HCT116 (cell line): ENCODE results near the gene MTRFR. TPM values are rescaled to one million over a fixed set of nuclear protein-coding genes. Genes with fewer than 3 reads are reported as not detected.

Experiments
- ATAC-seq: fragments of 200-7000 bp; cut with Tn5 transposase; 2 replicates; pipeline ENCODE4 v1.9.1; 2020; ENCODE audit warnings: mild to moderate bottlenecking, moderate library complexity
- BruUV-seq: library from RNA; stranded (reverse); fragments of 400-500 nt; replicated peaks from 2 replicates; lab custom pipeline; 2021; lab: Mats Ljungman, UMichigan
- CTCF ChIA-PET: fragments of 300-600 bp; sonication (Branson Sonifier 250); formaldehyde crosslinking; loops from one replicate; lab custom pipeline; 2021; ENCODE audit warnings: antibody characterized with exemption; lab: Charles Lee
- POLR2A ChIA-PET: fragments of 300-600, 350-600 bp; sonication (Branson Sonifier 250); formaldehyde crosslinking; loops from one replicate; lab custom pipeline; 2021; ENCODE audit warnings: antibody characterized with exemption; lab: Charles Lee
- RAD21 ChIA-PET, 2 experiments: fragments of 300-600 bp; sonication (Branson Sonifier 250); formaldehyde crosslinking; loops; one replicate each; lab custom pipeline; 2023; ENCODE audit warnings: low total read pairs in 2 of 2; ENCODE audit not compliant: uncharacterized antibody in 2 of 2, unreplicated experiment in 2 of 2, low non-redundant PET in 1 of 2; lab: Charles Lee
- DNase-seq: peaks from one replicate; pipeline ENCODE4 v3.0.0-alpha.2; 2010; ENCODE audit warnings: low read depth, low spot score
- H2AFZ ChIP-seq: fragments of 200-600 bp; shearing (Covaris generic), sonication (generic); 2 replicates; pipeline ENCODE4 v1.6.1; 2017; ENCODE audit warnings: low read depth, mixed run types, mixed read lengths, antibody characterized with exemption, low read length; ENCODE audit not compliant: poor library complexity, severe bottlenecking
- H3K27ac ChIP-seq: 2 replicates; pipeline ENCODE4 v1.5.1; 2012; ENCODE audit warnings: low read depth, low read length
- H3K27me3 ChIP-seq: fragments of 200-600 bp; sonication (generic); 2 replicates; pipeline ENCODE4 v1.6.1; 2016; ENCODE audit warnings: mixed run types, low read length, mixed read lengths; ENCODE audit not compliant: insufficient read depth
- H3K36me3 ChIP-seq, 2 experiments: fragments of 200-500 bp in 1 of 2; fragments of 200-600 bp in 1 of 2; sonication (Bioruptor generic) in 1 of 2; sonication (generic) in 1 of 2; 2 replicates each; pipeline versions ENCODE4 v1.5.1 to v1.6.1; 2014 to 2016; ENCODE audit warnings: low read length in 2 of 2, inconsistent platforms in 1 of 2, mixed read lengths in 1 of 2, mixed run types in 1 of 2; ENCODE audit not compliant: insufficient read depth in 2 of 2, control insufficient read depth in 1 of 2
- H3K4me1 ChIP-seq, 2 experiments: fragments of 200-600 bp in 1 of 2; sonication (generic) in 1 of 2; 2 replicates each; pipeline versions ENCODE4 v1.5.1 to v1.6.1; 2012 to 2017; ENCODE audit warnings: low read length in 2 of 2, inconsistent platforms in 1 of 2, mild to moderate bottlenecking in 1 of 2, mixed read lengths in 1 of 2, mixed run types in 1 of 2, moderate library complexity in 1 of 2; ENCODE audit not compliant: insufficient read depth in 2 of 2, control insufficient read depth in 1 of 2
- H3K4me2 ChIP-seq: fragments of 200-600 bp; sonication (generic); 2 replicates; pipeline ENCODE4 v1.6.1; 2017; ENCODE audit warnings: mixed run types, low read length, mixed read lengths
- H3K4me3 ChIP-seq, 2 experiments: fragments of 200-600 bp in 1 of 2; sonication (generic) in 1 of 2; replicated peaks in 1 of 2; 2 replicates each; pipeline ENCODE4 v1.5.1; 2011 to 2016; ENCODE audit warnings: low read length in 2 of 2, control low read depth in 1 of 2, low read depth in 1 of 2, mild to moderate bottlenecking in 1 of 2, mixed read lengths in 1 of 2, mixed run types in 1 of 2
- H3K79me2 ChIP-seq: fragments of 200-600 bp; sonication (generic); 2 replicates; pipeline ENCODE4 v1.6.1; 2017; ENCODE audit warnings: mild to moderate bottlenecking, mixed run types, low read length, moderate library complexity, mixed read lengths; ENCODE audit not compliant: insufficient read depth
- H3K9ac ChIP-seq: fragments of 200-600 bp; sonication (generic); 2 replicates; pipeline ENCODE4 v1.6.1; 2016; ENCODE audit warnings: low read length, mixed read lengths
- H3K9me2 ChIP-seq: fragments of 200-600 bp; sonication (generic), shearing (Covaris generic); 2 replicates; pipeline ENCODE4 v1.6.1; 2017; ENCODE audit warnings: mixed run types, mild to moderate bottlenecking, moderate library complexity; ENCODE audit not compliant: insufficient read depth
- H3K9me3 ChIP-seq, 2 experiments: fragments of 200-500 bp in 1 of 2; fragments of 200-600 bp in 1 of 2; sonication (Bioruptor generic) in 1 of 2; sonication (generic) in 1 of 2; 2 replicates each; pipeline ENCODE4 v1.6.1; 2014 to 2017; ENCODE audit warnings: low read length in 2 of 2, mixed read lengths in 2 of 2, inconsistent platforms in 1 of 2, low read depth in 1 of 2, mild to moderate bottlenecking in 1 of 2, mixed run types in 1 of 2, moderate library complexity in 1 of 2; ENCODE audit not compliant: control insufficient read depth in 1 of 2, insufficient read depth in 1 of 2
- H4K20me1 ChIP-seq: fragments of 200-600 bp; sonication (generic), shearing (Covaris generic); 2 replicates; pipeline ENCODE4 v1.6.1; 2017; ENCODE audit warnings: mixed run types, mild to moderate bottlenecking, moderate library complexity; ENCODE audit not compliant: insufficient read depth
- CBX3 ChIP-seq: IDR thresholded peaks from 2 replicates; pipeline ENCODE4 v1.6.1; 2012; ENCODE audit warnings: low read depth
- EZH2 ChIP-seq: fragments of 200-600 bp; sonication (generic); IDR thresholded peaks from 2 replicates; pipeline ENCODE4 v1.6.1; 2017; ENCODE audit warnings: antibody characterized with exemption, mixed run types
- EZH2phosphoT487 ChIP-seq: fragments of 200-600 bp; IDR thresholded peaks from 2 replicates; pipeline ENCODE4 v1.6.1; 2018; ENCODE audit warnings: antibody characterized with exemption, borderline replicate concordance
- JUND ChIP-seq: IDR thresholded peaks from 2 replicates; pipeline ENCODE4 v1.6.1; 2012
- POLR2A ChIP-seq: IDR thresholded peaks from 2 replicates; pipeline ENCODE4 v1.7.0; 2011; ENCODE audit warnings: borderline replicate concordance; ENCODE audit not compliant: insufficient read depth, insufficient read length; ENCODE audit errors: extremely low read depth
- POLR2AphosphoS5 ChIP-seq: IDR thresholded peaks from 2 replicates; pipeline ENCODE4 v1.6.1; 2011; ENCODE audit warnings: mild to moderate bottlenecking, low read depth, low read length, moderate library complexity
- RAD21 ChIP-seq: IDR thresholded peaks from 2 replicates; pipeline ENCODE4 v1.6.1; 2012; ENCODE audit warnings: low read depth, mild to moderate bottlenecking
- SRF ChIP-seq: IDR thresholded peaks from 2 replicates; pipeline ENCODE4 v1.6.1; 2012; ENCODE audit warnings: low read depth
- ZNF274 ChIP-seq: fragments of 200-500 bp; sonication (Bioruptor generic); IDR thresholded peaks from 2 replicates; pipeline ENCODE4 v1.6.1; 2014; ENCODE audit warnings: mild to moderate bottlenecking, low read depth, low read length, inconsistent platforms
- intact Hi-C: fragments of 100-400 bp; cut with micrococcal nuclease; formaldehyde crosslinking; loops from 2 replicates; pipeline ENCODE4 v1.10.0; 2022
- total RNA-seq: library from RNA; stranded (reverse); gene quantifications from one replicate; pipeline ENCODE4 v1.2.1, GENCODE V29; 2021; ENCODE audit not compliant: unreplicated experiment
- TF ChIP-seq, protein P1 (sequence below): IDR thresholded peaks from 2 replicates; pipeline ENCODE4 v1.6.1; 2012

Gene MTRFR
- total RNA-seq, 1 experiment from 2014 or later: 27.0 TPM

DNA sequence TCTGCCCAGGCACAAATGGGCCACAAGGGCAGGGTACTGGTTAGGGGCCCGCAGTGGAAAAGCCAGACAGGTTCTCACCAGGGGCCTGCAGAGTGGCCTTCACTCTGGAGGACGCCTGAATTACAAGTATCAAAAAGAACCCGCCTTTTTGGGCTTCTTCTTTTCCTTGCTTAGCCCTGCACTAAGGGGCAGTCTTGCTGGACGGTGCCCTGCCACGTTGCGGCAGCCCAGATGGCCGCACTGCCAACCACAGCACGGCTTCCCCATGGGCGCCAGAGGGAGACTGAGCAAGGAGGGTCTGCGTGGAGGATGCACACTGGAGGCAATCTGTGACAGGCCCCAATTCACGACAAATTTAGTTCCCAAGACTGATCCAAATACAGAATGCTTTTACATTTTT is 56.7 kb downstream of the MTRFR start:
- CTCF ChIA-PET: no interaction called here

DNA sequence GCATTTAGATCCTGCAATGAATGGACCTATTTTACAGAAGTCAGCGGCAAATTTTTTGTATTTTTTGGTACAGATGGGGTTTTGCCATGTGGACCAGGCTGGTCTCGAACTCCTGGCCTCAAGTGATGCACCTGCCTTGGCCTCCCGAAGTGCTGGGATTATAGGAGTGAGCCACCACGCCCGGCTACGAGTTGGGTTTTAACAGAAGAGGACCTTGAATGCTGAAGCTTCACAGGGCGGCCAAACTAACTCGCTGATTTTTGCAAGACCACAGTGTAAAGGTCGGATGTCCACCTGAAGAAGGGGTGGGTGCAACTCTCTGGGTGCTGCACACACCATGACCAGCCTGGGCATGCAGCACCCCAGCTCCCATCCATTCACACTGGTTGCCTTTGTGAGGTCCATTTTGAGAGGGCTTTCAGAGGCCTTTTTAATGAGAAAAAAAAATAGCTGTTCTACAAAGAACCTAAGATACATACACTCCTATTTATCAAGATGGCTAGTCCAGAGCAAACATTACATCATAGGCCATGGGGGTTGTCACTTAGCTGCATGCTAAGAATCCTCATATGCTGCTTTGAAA is 60.0 kb downstream of the MTRFR start:
- 0 out of 2 replicates have a peak, but pooled peaks cover 4% of the 10 kb centered on the region for H4K20me1 ChIP-seq
- no peak overlapping the region for H3K4me3 ChIP-seq
- no peak overlapping the region for H2AFZ ChIP-seq
- peaks cover 46 to 54% of the 10 kb centered on the region in 2 experiments for H3K36me3 ChIP-seq
- no peaks in the 10 kb centered on the region for H3K9me3 ChIP-seq
- DNase-seq: no peak
- ChIA-PET POLR2A (no interaction called here), RAD21 (no interaction called here), CTCF (no interaction called here)
- H3K79me2 ChIP-seq: no peaks in the 10 kb centered on the region; the same call in 1 of the 2 replicates
- no peak overlapping the region for H3K4me2 ChIP-seq
- H3K27me3 ChIP-seq: no peaks in the 10 kb centered on the region
- BruUV-seq: no TSS peak
- H3K27ac ChIP-seq: no peak overlapping the region
- no peak for TF ChIP-seq CBX3
- no peak for TF ChIP-seq SRF
- TF ChIP-seq ZNF274: no peak
- TF ChIP-seq JUND: no peak
- TF ChIP-seq, all 23 proteins: peak for 0
- intact Hi-C loops: loop anchor here (5.0 kb wide), 1 partner anchor 34 kb away; no protein-coding TSS in a partner anchor
- H3K9me2 ChIP-seq: no peaks in the 10 kb centered on the region
- ATAC-seq: no peak
- H3K9ac ChIP-seq: no peak overlapping the region
- 0 out of 4 replicates have a peak, but pooled peaks cover 0 to 2% of the 10 kb centered on the region in 2 experiments for H3K4me1 ChIP-seq

More for the DNA sequence above, 56.7 kb downstream of the MTRFR start:
- H3K9me3 ChIP-seq: no peaks in the 10 kb centered on the region
- no peaks in the 10 kb centered on the region for H3K9me2 ChIP-seq
- TF ChIP-seq POLR2AphosphoS5: no peak
- TF ChIP-seq, protein P1, sequence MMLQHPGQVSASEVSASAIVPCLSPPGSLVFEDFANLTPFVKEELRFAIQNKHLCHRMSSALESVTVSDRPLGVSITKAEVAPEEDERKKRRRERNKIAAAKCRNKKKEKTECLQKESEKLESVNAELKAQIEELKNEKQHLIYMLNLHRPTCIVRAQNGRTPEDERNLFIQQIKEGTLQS: no peak
- TF ChIP-seq EZH2phosphoT487: no peak
- no peak for TF ChIP-seq EZH2
- TF ChIP-seq ZNF274: no peak
- TF ChIP-seq RAD21: no peak
- TF ChIP-seq CBX3: no peak
- TF ChIP-seq POLR2A: no peak
- TF ChIP-seq, all 23 proteins: peak for 0
- H3K27me3 ChIP-seq: no peaks in the 10 kb centered on the region
- H4K20me1 ChIP-seq: 0 out of 2 replicates have a peak, but pooled peaks cover 4% of the 10 kb centered on the region
- H3K27ac ChIP-seq: no peak overlapping the region
- no peak for DNase-seq
- H3K4me3 ChIP-seq: no peak overlapping the region
- H3K9ac ChIP-seq: no peak overlapping the region
- peaks cover 22 to 32% of the 10 kb centered on the region in 2 experiments; a peak in 3 of 4 replicates for H3K36me3 ChIP-seq
- 0 out of 4 replicates have a peak, but pooled peaks cover 0 to 2% of the 10 kb centered on the region in 2 experiments for H3K4me1 ChIP-seq
- H2AFZ ChIP-seq: no peak overlapping the region
- no peak overlapping the region for H3K4me2 ChIP-seq
- ChIA-PET POLR2A (no interaction called here), RAD21 (no interaction called here)
- no TSS peak for BruUV-seq
- ATAC-seq: no peak
- intact Hi-C loops: loop anchor here (5.0 kb wide), 1 partner anchor 37 kb away; no protein-coding TSS in a partner anchor
- no peaks in the 10 kb centered on the region; the same call in 1 of the 2 replicates for H3K79me2 ChIP-seq
